GM19455 (cell line): ENCODE measurements around the gene TSPY2.
"Not testable (repeated sequence)": the region's sequence is repeated elsewhere in the genome, so short reads cannot be mapped to it uniquely, and the experiment has no call there.

Experiments used
- ATAC-seq: cut with Tn5 transposase; IDR thresholded peaks from one replicate; pipeline ENCODE4 v1.9.1; 2021; ENCODE audit not compliant: unreplicated experiment

The TSPY2 gene

GRCh38 chrY:6245923-6246322 lies at the start of gene TSPY2:
TSS of gene TSPY2 (plus strand) at chrY:6246223. CDS start at chrY:6246269, 46 bp downstream.
- not testable (repeated sequence) for ATAC-seq

DNA sequence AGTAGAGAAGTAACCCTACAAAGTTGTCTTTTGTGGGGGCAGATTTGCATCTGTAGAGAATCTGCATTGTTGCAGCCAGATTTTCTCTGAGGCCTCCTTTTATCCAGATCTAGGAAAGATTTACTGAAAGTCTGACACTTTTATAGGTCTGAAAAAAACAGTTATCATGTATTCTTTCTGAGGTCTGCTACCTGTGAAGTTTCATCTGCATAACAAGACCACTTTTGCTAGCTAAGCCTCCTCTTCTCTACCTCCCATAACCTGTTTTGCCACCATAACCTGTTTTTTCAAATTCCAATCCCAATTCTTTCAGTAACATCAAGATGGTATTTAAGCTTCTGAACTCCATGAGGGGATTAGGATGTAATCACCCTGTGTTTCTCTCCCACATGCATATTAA lies 36.5 kb upstream of the TSPY2 start:
- ATAC-seq = not testable (repeated sequence)

- ATAC-seq = not testable (repeated sequence)
Measured at GRCh38 chrY:6217045-6217444, 29.0 kb upstream of the TSPY2 start.

DNA sequence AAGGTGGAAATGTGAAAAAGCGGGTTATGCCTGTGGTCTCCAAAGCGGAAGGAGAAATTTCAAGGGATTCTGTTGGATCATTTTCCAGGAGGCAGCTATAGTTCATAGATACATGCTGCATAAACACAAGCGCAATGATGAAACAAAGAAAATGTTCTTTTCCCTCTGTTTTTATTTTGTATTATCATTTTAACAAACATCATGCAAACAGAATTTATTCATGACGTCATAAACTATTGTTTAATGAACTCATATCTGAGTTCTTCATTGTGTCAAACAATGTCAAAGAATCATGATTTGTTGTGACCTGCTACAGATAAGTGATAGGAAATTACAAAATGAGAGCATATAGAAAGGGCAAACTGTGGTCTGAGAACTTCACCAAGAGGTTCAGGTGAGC lies 23.8 kb downstream of the TSPY2 start:
- not testable (repeated sequence) for ATAC-seq
